Aorta (tissue), 5 donors: ENCODE data around the gene TTYH3. TPM values are rescaled to one million over a fixed set of nuclear protein-coding genes. Genes with fewer than 3 reads are reported as not detected.

Source experiments
- ATAC-seq: fragments of 200-7000 bp; cut with Tn5 transposase; one replicate; pipeline ENCODE4 v1.9.1; 2022; ENCODE audit warnings: moderate library complexity; ENCODE audit not compliant: low FRiP score
- DNase-seq, 2 donors: peaks; one replicate each; pipeline ENCODE4 v3.0.0-alpha.2; 2020
- H3K27ac ChIP-seq, 2 donors: one replicate each; pipeline ENCODE4 v1.5.1; 2013; ENCODE audit warnings: low read length in 2 of 2, mild to moderate bottlenecking in 2 of 2, moderate library complexity in 2 of 2, control low read depth in 1 of 2, inconsistent platforms in 1 of 2, low read depth in 1 of 2
- H3K27me3 ChIP-seq, 2 donors: one replicate each; pipeline ENCODE4 v1.6.1; 2013; ENCODE audit warnings: control low read depth in 1 of 2, low read length in 1 of 2, mild to moderate bottlenecking in 1 of 2, moderate library complexity in 1 of 2; ENCODE audit not compliant: insufficient read depth in 2 of 2, control insufficient read depth in 1 of 2
- H3K36me3 ChIP-seq, 2 donors: one replicate each; pipeline ENCODE4 v1.6.1; 2013; ENCODE audit warnings: control low read depth in 1 of 2, low read length in 1 of 2, mild to moderate bottlenecking in 1 of 2; ENCODE audit not compliant: insufficient read depth in 2 of 2, control insufficient read depth in 1 of 2
- H3K4me1 ChIP-seq, 2 donors: one replicate each; pipeline ENCODE4 v1.6.1; 2013; ENCODE audit warnings: low read length in 2 of 2, control low read depth in 1 of 2, mild to moderate bottlenecking in 1 of 2, moderate library complexity in 1 of 2; ENCODE audit not compliant: insufficient read depth in 2 of 2, control insufficient read depth in 1 of 2
- H3K4me3 ChIP-seq, 2 donors: one replicate each; pipeline ENCODE4 v1.5.1; 2013; ENCODE audit warnings: low read length in 2 of 2, control low read depth in 1 of 2, mild to moderate bottlenecking in 1 of 2
- H3K9me3 ChIP-seq: one replicate; pipeline ENCODE4 v1.6.1; 2013; ENCODE audit warnings: mild to moderate bottlenecking, low read length; ENCODE audit not compliant: control insufficient read depth
- WGBS, 2 donors: extraction: QIAGEN DNeasy Blood & Tissue Kit; methylation state at CpG; one replicate each; pipeline ENCODE4 v1.1.7; 2013; 5-methylcytosine and 5-hydroxymethylcytosine counted together
- intact Hi-C, 2 donors: fragments of 100-400 bp; cut with DNase I; formaldehyde crosslinking; loops; one replicate each; pipeline versions ENCODE4 v1.14.2 to v1.15.0; 2022
- polyA plus RNA-seq, 2 donors: library from polyadenylated mRNA; stranded (reverse); fragments of 200-250 nt; gene quantifications; one replicate each; pipeline ENCODE4 v1.2.3, GENCODE V29; 2013
- total RNA-seq, 2 donors: library from RNA; stranded (reverse); fragmentation: NEBNext Ultra II Directional; extraction: Animal tissue kit (Norgen Biotek cat#: 25700); gene quantifications; one replicate each; pipeline ENCODE4 v1.2.1, GENCODE V29; 2021
- donor health status: healthy with polysubstance abuse.
- donor health status: Bipolar disorder and iron deficiency.
- donor health status: DM: no; HTN: no; CAD: no.
- donor health status: DM: no; HTN: no; CAD: no.
- donor health status: DM: yes; HTN: yes; CAD: no.

The TTYH3 gene
- total and polyA plus RNA-seq, 4 donors: 10.5 to 79.9 (median 36.9) TPM

DNA sequence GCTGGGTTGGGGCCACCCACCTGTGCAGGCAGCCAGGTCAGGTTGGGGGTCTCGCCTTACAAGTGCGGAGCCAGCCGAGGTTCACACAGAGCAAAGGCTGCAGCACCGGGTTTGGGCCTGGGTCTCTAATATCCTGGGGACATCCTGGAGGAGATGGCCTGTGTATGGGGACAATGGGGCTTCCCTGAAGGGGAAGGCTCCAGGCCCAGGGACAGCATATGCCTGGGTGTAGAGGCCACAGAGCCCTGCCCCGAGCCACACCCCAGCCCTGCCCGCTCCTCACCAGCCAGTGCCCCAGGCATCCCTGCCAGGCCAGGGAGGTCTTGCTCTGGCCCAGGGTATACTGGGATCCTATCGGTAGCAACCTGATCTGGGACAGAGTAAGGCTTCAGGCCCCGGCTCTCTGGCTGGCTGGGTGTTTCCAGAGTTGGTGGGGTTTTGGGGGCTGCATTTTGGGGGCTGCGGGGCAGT lies 9.1 kb downstream of the TTYH3 start:
- WGBS, 2 donors: 61 to 67% methylated on average over 9 of the region's 9 CpGs
- intact Hi-C loops: loop anchor here in 1 of 2 donors (5.0 kb wide), 1 partner anchor 239 kb away; the partner anchor contains the start of gene CHST12
- peak overlapping the region in 1 of 2 donors; percentile 0 for H3K27ac ChIP-seq
- H3K4me3 ChIP-seq: no peak overlapping the region
- no peaks in the 10 kb centered on the region for H3K4me1 ChIP-seq
- H3K27me3 ChIP-seq: no peaks in the 10 kb centered on the region
- no peaks in the 10 kb centered on the region for H3K9me3 ChIP-seq
- no peaks in the 10 kb centered on the region for H3K36me3 ChIP-seq
- DNase-seq (no peak), ATAC-seq (peak; percentile 1)

DNA sequence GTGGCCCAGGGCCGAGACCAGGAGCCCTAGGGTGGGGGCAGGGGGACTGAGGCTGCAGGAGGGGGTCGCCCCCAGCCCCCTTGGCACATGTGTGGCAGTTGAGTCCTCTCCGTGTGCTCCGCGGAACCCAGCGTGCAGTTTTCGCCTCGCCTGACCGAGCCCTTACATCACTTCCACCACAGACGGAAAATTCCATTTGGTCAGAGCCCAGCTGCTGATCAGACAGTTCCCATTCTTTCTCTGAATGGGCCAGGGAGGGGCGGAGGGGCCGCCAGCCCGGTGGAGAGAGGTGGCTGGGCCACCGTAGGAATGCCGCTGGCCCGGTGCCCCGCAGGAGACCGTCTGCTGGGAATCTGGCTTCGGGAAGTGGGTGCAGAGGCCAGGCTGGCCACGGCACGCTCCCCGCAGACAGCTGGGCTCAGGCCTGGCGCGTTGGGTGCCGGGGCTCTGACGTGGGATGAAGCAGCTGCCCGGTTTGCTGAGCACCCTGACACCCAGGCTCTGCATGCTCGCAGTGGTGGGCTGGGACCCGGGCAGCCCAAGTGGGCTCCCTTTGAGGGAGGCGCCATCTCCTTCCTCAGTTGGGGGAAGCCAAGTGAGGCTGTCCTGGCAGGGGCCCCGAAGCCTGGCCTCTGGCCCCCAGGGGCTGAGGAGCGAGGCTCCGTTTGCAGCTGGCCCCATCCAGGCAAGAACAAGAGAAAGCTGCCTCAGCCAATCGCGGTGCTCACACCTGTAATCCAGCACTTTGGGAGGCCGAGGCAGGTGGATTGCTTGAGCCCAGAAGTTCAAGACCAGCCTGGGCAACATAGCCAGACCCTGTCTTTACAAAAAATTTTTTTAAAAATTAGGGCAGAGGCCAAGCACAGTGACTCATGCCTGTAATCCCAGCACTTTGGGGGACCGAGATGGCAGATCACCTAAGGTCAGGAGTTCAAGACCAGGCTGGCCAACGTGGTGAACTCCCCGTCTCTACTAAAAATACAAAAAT lies 9.9 kb downstream of the TTYH3 start:
- peak overlapping the region in 1 of 2 donors; percentile 41 for H3K27ac ChIP-seq
- intact Hi-C loops: loop anchor here in 1 of 2 donors (5.0 kb wide), 1 partner anchor 239 kb away; the partner anchor contains the start of gene CHST12
- H3K4me3 ChIP-seq: no peak overlapping the region
- no peaks in the 10 kb centered on the region for H3K36me3 ChIP-seq
- no peaks in the 10 kb centered on the region for H3K4me1 ChIP-seq
- H3K9me3 ChIP-seq: no peaks in the 10 kb centered on the region
- DNase-seq (peak; percentile 96 to 97), ATAC-seq (peak; percentile 84)
- WGBS, 2 donors: 3 to 10% methylated on average over 36 to 39 of the region's 39 CpGs
- no peaks in the 10 kb centered on the region for H3K27me3 ChIP-seq

DNA sequence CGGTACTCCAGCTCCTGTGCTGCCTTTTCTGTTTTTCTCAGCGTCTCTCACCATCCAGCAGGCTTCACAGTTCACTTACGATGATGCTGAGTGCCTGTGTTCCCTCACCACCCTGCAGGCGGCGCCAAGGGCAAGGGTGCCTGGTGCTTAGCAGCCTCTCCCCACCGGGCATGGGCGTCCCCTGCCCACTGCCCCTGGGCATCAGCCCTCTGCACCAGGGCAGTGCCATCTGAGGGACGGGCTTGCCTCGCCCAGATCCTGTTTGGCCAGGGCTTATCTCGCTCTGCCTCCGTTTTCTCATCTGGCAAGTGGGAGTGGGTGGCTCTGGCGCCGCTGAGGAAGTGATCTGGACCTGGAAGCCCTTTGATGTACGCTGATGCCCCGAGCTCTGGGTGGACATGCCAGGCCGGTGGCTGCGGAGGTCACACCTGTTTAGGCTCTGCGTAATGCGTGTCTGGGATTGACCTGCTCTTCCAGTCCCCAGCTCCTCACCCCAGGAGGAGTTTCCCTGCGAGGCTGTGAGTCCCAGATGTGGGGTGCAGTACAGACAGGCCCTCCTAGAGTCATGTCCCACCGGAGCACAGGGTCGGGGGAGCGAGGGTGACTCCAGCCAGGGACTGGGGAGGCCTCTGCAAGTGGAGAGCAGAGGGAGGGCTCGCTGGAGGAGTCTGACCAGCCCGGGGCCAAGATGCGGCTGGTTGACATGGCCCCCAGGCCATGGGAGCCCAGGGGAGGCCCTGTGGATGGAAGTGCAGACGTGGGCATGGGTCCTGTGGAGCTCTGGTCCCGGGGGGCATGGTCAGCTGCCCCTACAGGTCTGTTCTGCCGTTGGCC lies 11.8 kb downstream of the TTYH3 start:
- H3K4me1 ChIP-seq: no peaks in the 10 kb centered on the region
- H3K27ac ChIP-seq: no peak overlapping the region
- no peak for ATAC-seq
- peak in 1 of 2 donors; percentile 74 for DNase-seq
- no peaks in the 10 kb centered on the region for H3K9me3 ChIP-seq
- no peaks in the 10 kb centered on the region for H3K27me3 ChIP-seq
- H3K4me3 ChIP-seq: no peak overlapping the region
- H3K36me3 ChIP-seq: no peaks in the 10 kb centered on the region
- intact Hi-C loops: loop anchor here in 1 of 2 donors (5.0 kb wide), 1 partner anchor 241 kb away; the partner anchor contains the start of gene CHST12
- 93 to 94% methylated on average over 29 of the region's 29 CpGs for WGBS, 2 donors

DNA sequence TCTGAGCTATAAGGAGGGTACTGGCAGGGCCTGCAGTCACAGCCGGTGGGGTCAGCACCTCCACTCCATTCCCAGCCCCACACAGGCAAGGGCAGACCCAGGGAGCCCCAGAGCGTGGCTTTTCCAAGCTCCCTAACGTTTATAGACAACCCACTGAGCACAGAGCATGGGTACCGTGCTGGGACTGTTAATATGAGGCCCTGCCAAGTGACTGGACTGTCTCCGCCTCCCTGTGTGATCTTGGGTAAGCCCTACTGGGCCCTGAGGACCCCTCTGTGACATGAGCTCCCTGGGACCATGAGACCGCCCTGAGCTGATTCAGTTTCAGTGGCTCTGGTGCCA lies 12.4 kb downstream of the TTYH3 start:
- Histone ChIP-seq H3K27me3 (no peaks in the 10 kb centered on the region), H3K9me3 (no peaks in the 10 kb centered on the region), H3K4me3 (no peak overlapping the region), H3K4me1 (no peaks in the 10 kb centered on the region), H3K36me3 (no peaks in the 10 kb centered on the region), H3K27ac (no peak overlapping the region)
- intact Hi-C loops: loop anchor here in 1 of 2 donors (5.0 kb wide), 1 partner anchor 242 kb away; the partner anchor contains the start of gene CHST12
- DNase-seq: peak in 1 of 2 donors; percentile 43
- ATAC-seq: no peak
- 89 to 93% methylated on average over 6 of the region's 6 CpGs for WGBS, 2 donors

DNA sequence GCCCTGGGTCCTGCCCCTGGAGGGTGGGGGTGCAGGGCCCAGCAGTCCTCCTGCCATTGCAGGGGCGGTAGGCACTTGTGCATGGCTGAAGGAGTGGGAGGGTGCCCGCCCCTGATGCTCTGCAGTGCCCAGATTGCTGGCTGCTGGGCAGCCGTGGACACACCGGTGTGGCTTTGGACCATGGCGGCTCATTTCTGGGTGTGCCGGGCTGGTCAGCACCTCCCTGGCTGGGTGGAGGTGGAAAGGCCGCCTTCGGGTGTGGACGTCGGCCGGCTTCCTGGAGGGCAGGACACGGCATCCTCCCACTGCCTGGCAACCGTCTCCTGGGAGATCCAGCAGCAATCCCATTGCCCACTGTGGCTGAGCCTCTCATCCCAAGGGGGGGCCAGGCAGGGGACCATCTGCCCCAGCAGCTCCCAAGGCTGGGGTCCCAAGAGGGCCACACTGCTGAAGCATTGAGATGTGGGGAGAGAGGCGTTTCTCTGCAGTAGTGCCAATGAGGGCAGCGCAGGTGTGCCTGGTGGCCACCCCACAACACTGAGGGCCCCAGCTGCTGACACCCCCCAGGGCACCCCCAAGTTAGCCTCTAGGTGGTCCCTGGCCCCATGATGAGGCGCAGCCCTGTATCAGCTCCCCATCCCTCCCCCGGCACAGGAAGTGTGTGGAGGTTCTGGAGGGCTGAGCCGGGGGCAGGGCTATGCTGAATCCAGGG lies 12.9 kb downstream of the TTYH3 start:
- ATAC-seq: no peak
- no peaks in the 10 kb centered on the region for H3K9me3 ChIP-seq
- no peak overlapping the region for H3K27ac ChIP-seq
- WGBS, 2 donors: 89 to 91% methylated on average over 18 of the region's 18 CpGs
- no peaks in the 10 kb centered on the region for H3K27me3 ChIP-seq
- DNase-seq: peak; percentile 43 to 72
- H3K4me3 ChIP-seq: no peak overlapping the region
- intact Hi-C loops: loop anchor here in 1 of 2 donors (5.0 kb wide), 1 partner anchor 242 kb away; the partner anchor contains the start of gene CHST12
- H3K4me1 ChIP-seq: no peaks in the 10 kb centered on the region
- H3K36me3 ChIP-seq: no peaks in the 10 kb centered on the region

DNA sequence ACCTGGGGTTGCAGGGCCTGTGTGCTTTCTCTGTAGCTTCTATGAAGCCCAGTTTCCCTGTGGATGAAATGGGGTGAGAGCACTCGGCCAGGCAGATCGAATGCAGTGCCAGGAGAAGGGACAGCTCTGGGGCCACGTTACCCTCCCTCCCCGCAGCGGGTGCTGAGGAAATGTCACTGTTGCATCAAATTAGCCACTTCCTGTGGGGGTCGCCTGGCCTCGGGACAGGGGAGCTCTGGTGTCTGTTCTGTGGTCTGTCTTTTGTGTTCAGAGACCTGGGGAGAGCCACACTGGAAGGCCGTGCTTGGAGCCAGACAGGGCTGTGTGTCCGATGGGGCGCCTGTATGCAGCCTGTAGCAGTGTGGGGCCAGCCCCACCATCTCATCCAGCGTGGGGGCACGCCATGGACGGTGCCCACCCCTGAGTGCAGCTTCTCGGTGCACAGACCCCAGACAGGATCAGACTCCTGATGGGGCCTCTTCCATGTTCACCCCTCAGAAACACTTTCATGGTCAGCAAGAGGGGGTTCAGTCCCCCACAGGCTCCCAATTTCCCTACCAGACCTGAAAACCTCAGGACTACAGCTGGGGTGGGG lies 13.6 kb downstream of the TTYH3 start:
- Histone ChIP-seq H3K36me3 (no peaks in the 10 kb centered on the region), H3K27ac (no peak overlapping the region), H3K4me3 (no peak overlapping the region), H3K27me3 (no peaks in the 10 kb centered on the region), H3K4me1 (no peaks in the 10 kb centered on the region), H3K9me3 (no peaks in the 10 kb centered on the region)
- ATAC-seq (no peak), DNase-seq (peak; percentile 57 to 75)
- WGBS, 2 donors: 85 to 87% methylated on average over 14 of the region's 14 CpGs
- intact Hi-C loops: no loop called here

DNA sequence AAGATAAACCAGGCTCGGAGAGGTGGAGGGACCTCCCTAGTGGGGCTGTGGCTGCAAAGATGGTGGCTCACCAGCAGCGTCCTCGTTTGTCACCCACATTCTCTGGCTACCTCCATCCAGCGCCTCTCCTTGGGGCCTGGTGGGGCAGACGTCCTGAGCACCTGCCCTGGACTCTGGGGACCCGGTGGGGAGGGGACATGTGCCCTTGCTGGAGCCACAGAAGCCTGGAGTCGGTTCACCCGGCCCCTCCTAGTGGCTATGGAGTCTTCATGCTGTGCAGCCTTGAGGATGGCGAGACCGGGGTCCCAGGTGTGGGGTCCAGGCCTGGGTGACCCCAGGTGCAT lies 14.5 kb downstream of the TTYH3 start:
- intact Hi-C loops: no loop called here

More for the DNA sequence above, 14.5 kb downstream of the TTYH3 start:
- Histone ChIP-seq H3K4me3 (no peak overlapping the region), H3K36me3 (no peaks in the 10 kb centered on the region), H3K27me3 (no peaks in the 10 kb centered on the region), H3K9me3 (no peaks in the 10 kb centered on the region), H3K27ac (no peak overlapping the region), H3K4me1 (no peaks in the 10 kb centered on the region)
- no peak for ATAC-seq
- DNase-seq: peak in 1 of 2 donors; percentile 73
- 90 to 91% methylated on average over 10 of the region's 10 CpGs for WGBS, 2 donors
